ENCODE results near the gene RAB3A. TPM values are rescaled to one million over a fixed set of nuclear protein-coding genes. Genes with fewer than 3 reads are reported as not detected.
"Not testable (repeated sequence)": the region's sequence is repeated elsewhere in the genome, so short reads cannot be mapped to it uniquely, and the experiment has no call there.

RAB3A gene
- total RNA-seq, 3 donors from 2014 or later: 3.6 to 8.0 (median 6.6) TPM

- DNase-seq: no peak
- Mint-ChIP-seq H3K9me3 (no peaks in the 10 kb centered on the region), H3K4me3 (no peak overlapping the region), H3K36me3 (ENCODE audit: insufficient read depth) (no peaks in the 10 kb centered on the region), H3K27me3 (ENCODE audit: low read depth) (peaks cover 18% of the 10 kb centered on the region), H3K4me1 (ENCODE audit: low read depth) (peaks cover 3% of the 10 kb centered on the region)
- peak; percentile 50 to 60 for ATAC-seq
Observed at GRCh38 chr19:18214779-18215433, 11.1 kb upstream of the RAB3A start.

- no peaks in the 10 kb centered on the region for H3K9me3 Mint-ChIP-seq
- peaks cover 19% of the 10 kb centered on the region for H3K27me3 Mint-ChIP-seq (ENCODE audit: low read depth)
- DNase-seq (no peak), ATAC-seq (no peak)
- peaks cover 4% of the 10 kb centered on the region for H3K4me1 Mint-ChIP-seq (ENCODE audit: low read depth)
- no peaks in the 10 kb centered on the region for H3K36me3 Mint-ChIP-seq (ENCODE audit: insufficient read depth)
- H3K4me3 Mint-ChIP-seq: no peak overlapping the region
Observed at GRCh38 chr19:18211683-18212082, 7.8 kb upstream of the RAB3A start.

GRCh38 chr19:18209912-18210311 lies 6.1 kb upstream of the RAB3A start:
- not testable (repeated sequence) for H3K4me3 Mint-ChIP-seq; H3K4me1 Mint-ChIP-seq (ENCODE audit: low read depth); H3K9me3 Mint-ChIP-seq; H3K36me3 Mint-ChIP-seq (ENCODE audit: insufficient read depth); DNase-seq; ATAC-seq
- peaks cover 19% of the 10 kb centered on the region for H3K27me3 Mint-ChIP-seq (ENCODE audit: low read depth)

GRCh38 chr19:18208098-18208951 lies 4.5 kb upstream of the RAB3A start:
- ATAC-seq (no peak), DNase-seq (peak; percentile 53)
- peaks cover 10% of the 10 kb centered on the region for H3K4me1 Mint-ChIP-seq (ENCODE audit: low read depth)
- no peak overlapping the region for H3K4me3 Mint-ChIP-seq
- peaks cover 17% of the 10 kb centered on the region for H3K27me3 Mint-ChIP-seq (ENCODE audit: low read depth)
- H3K9me3 Mint-ChIP-seq: no peaks in the 10 kb centered on the region
- no peaks in the 10 kb centered on the region for H3K36me3 Mint-ChIP-seq (ENCODE audit: insufficient read depth)

- Mint-ChIP-seq H3K4me1 (ENCODE audit: low read depth) (peaks cover 23% of the 10 kb centered on the region), H3K9me3 (no peaks in the 10 kb centered on the region), H3K4me3 (no peak overlapping the region), H3K36me3 (ENCODE audit: insufficient read depth) (no peaks in the 10 kb centered on the region), H3K27me3 (ENCODE audit: low read depth) (peaks cover 11% of the 10 kb centered on the region)
- no peak for ATAC-seq
- no peak for DNase-seq
Observed at GRCh38 chr19:18206018-18206417, 2.2 kb upstream of the RAB3A start.

- ATAC-seq: no peak
- peaks cover 10% of the 10 kb centered on the region for H3K27me3 Mint-ChIP-seq (ENCODE audit: low read depth)
- peak; percentile 48 for DNase-seq
- no peaks in the 10 kb centered on the region for H3K36me3 Mint-ChIP-seq (ENCODE audit: insufficient read depth)
- H3K9me3 Mint-ChIP-seq: no peaks in the 10 kb centered on the region
- H3K4me1 Mint-ChIP-seq (ENCODE audit: low read depth): peaks cover 23% of the 10 kb centered on the region
- peak overlapping the region; percentile 90 for H3K4me3 Mint-ChIP-seq
Observed at GRCh38 chr19:18205200-18205892, 1.5 kb upstream of the RAB3A start.

- H3K36me3 Mint-ChIP-seq (ENCODE audit: insufficient read depth): no peaks in the 10 kb centered on the region
- no peaks in the 10 kb centered on the region for H3K9me3 Mint-ChIP-seq
- peaks cover 23% of the 10 kb centered on the region for H3K4me1 Mint-ChIP-seq (ENCODE audit: low read depth)
- peaks cover 5% of the 10 kb centered on the region for H3K27me3 Mint-ChIP-seq (ENCODE audit: low read depth)
- peak overlapping the region; percentile 90 for H3K4me3 Mint-ChIP-seq
- DNase-seq: peak; percentile 31
- ATAC-seq: peak in 1 of 2 donors; percentile 0
Observed at GRCh38 chr19:18204394-18205199, 755 bp upstream of the RAB3A start.

GRCh38 chr19:18203408-18203862 lies 407 bp downstream of the RAB3A start:
- ATAC-seq (peak; percentile 12 to 15), DNase-seq (no peak)
- H3K4me1 Mint-ChIP-seq (ENCODE audit: low read depth): peaks cover 23% of the 10 kb centered on the region
- H3K9me3 Mint-ChIP-seq: no peaks in the 10 kb centered on the region
- H3K4me3 Mint-ChIP-seq: peak overlapping the region; percentile 90
- peaks cover under 1% of the 10 kb centered on the region for H3K27me3 Mint-ChIP-seq (ENCODE audit: low read depth)
- H3K36me3 Mint-ChIP-seq (ENCODE audit: insufficient read depth): peaks cover 3% of the 10 kb centered on the region

GRCh38 chr19:18202778-18203407 lies 949 bp downstream of the RAB3A start:
- H3K4me1 Mint-ChIP-seq (ENCODE audit: low read depth): peaks cover 23% of the 10 kb centered on the region
- ATAC-seq (no peak), DNase-seq (no peak)
- H3K4me3 Mint-ChIP-seq: peak overlapping the region; percentile 90
- peaks cover 7% of the 10 kb centered on the region for H3K36me3 Mint-ChIP-seq (ENCODE audit: insufficient read depth)
- no peaks in the 10 kb centered on the region for H3K9me3 Mint-ChIP-seq
- no peaks in the 10 kb centered on the region for H3K27me3 Mint-ChIP-seq (ENCODE audit: low read depth)

GRCh38 chr19:18202397-18202777 lies 1.5 kb downstream of the RAB3A start:
- Mint-ChIP-seq H3K4me1 (ENCODE audit: low read depth) (peaks cover 23% of the 10 kb centered on the region), H3K9me3 (no peaks in the 10 kb centered on the region), H3K4me3 (peak overlapping the region; percentile 66), H3K27me3 (ENCODE audit: low read depth) (no peaks in the 10 kb centered on the region), H3K36me3 (ENCODE audit: insufficient read depth) (peaks cover 7% of the 10 kb centered on the region)
- ATAC-seq (no peak), DNase-seq (no peak)

GRCh38 chr19:18198374-18198773 lies 5.5 kb downstream of the RAB3A start:
- H3K36me3 Mint-ChIP-seq (ENCODE audit: insufficient read depth): peaks cover 7% of the 10 kb centered on the region
- no peaks in the 10 kb centered on the region for H3K9me3 Mint-ChIP-seq
- no peak overlapping the region for H3K4me3 Mint-ChIP-seq
- no peak for DNase-seq
- no peaks in the 10 kb centered on the region for H3K27me3 Mint-ChIP-seq (ENCODE audit: low read depth)
- ATAC-seq: no peak
- peaks cover 25% of the 10 kb centered on the region for H3K4me1 Mint-ChIP-seq (ENCODE audit: low read depth)

GRCh38 chr19:18197941-18198340 lies 5.9 kb downstream of the RAB3A start:
- no peak for ATAC-seq
- H3K27me3 Mint-ChIP-seq (ENCODE audit: low read depth): no peaks in the 10 kb centered on the region
- no peak overlapping the region for H3K4me3 Mint-ChIP-seq
- peaks cover 7% of the 10 kb centered on the region for H3K36me3 Mint-ChIP-seq (ENCODE audit: insufficient read depth)
- H3K4me1 Mint-ChIP-seq (ENCODE audit: low read depth): peaks cover 22% of the 10 kb centered on the region
- DNase-seq: no peak
- no peaks in the 10 kb centered on the region for H3K9me3 Mint-ChIP-seq

- Mint-ChIP-seq H3K36me3 (ENCODE audit: insufficient read depth) (peaks cover 7% of the 10 kb centered on the region), H3K27me3 (ENCODE audit: low read depth) (no peaks in the 10 kb centered on the region), H3K4me1 (ENCODE audit: low read depth) (peaks cover 22% of the 10 kb centered on the region), H3K4me3 (no peak overlapping the region), H3K9me3 (no peaks in the 10 kb centered on the region)
- ATAC-seq (no peak), DNase-seq (no peak)
Observed at GRCh38 chr19:18197306-18197705, 6.5 kb downstream of the RAB3A start.
